Spleen (tissue), 11 donors: ENCODE measurements around the gene BLOC1S1. TPM values are rescaled to one million over a fixed set of nuclear protein-coding genes. Genes with fewer than 3 reads are reported as not detected.

Experiments
- DNase-seq: peaks from one replicate; pipeline ENCODE4 v3.0.0-alpha.2; 2020
- H3K27ac ChIP-seq, 8 donors: fragments of 200-600 bp; sonication (generic) in 7 of 8; 1 replicate in 4 of 8; 2 replicates in 4 of 8; pipeline versions ENCODE4 v1.5.0 to v1.8.0; 2016 to 2021; ENCODE audit warnings: inconsistent platforms in 4 of 8, mild to moderate bottlenecking in 4 of 8, moderate library complexity in 1 of 8
- H3K27me3 ChIP-seq, 7 donors: fragments of 200-600 bp; sonication (generic) in 6 of 7; replicated peaks in 1 of 7; 1 replicate in 4 of 7; 2 replicates in 3 of 7; pipeline versions ENCODE4 v1.5.0 to v1.8.0; 2016 to 2021; ENCODE audit warnings: inconsistent platforms in 3 of 7, mild to moderate bottlenecking in 1 of 7
- H3K36me3 ChIP-seq, 6 donors: fragments of 200-600 bp; sonication (generic) in 5 of 6; 1 replicate in 4 of 6; 2 replicates in 2 of 6; pipeline versions ENCODE4 v1.5.0 to v1.8.0; 2016 to 2021; ENCODE audit warnings: inconsistent platforms in 2 of 6
- H3K4me1 ChIP-seq, 6 donors: fragments of 200-600 bp; sonication (generic) in 5 of 6; 1 replicate in 3 of 6; 2 replicates in 3 of 6; pipeline versions ENCODE4 v1.5.0 to v1.8.0; 2016 to 2021; ENCODE audit warnings: inconsistent platforms in 3 of 6
- H3K4me3 ChIP-seq, 8 donors: fragments of 200-600 bp; sonication (generic) in 7 of 8; 1 replicate in 4 of 8; 2 replicates in 4 of 8; pipeline versions ENCODE4 v1.5.0 to v1.8.0; 2016 to 2021; ENCODE audit warnings: inconsistent platforms in 4 of 8, mild to moderate bottlenecking in 4 of 8, moderate library complexity in 2 of 8
- H3K9me3 ChIP-seq, 8 donors: fragments of 200-600 bp; sonication (generic) in 7 of 8; 1 replicate in 4 of 8; 2 replicates in 4 of 8; pipeline versions ENCODE4 v1.5.0 to v1.8.0; 2016 to 2021; ENCODE audit warnings: inconsistent platforms in 4 of 8
- CTCF ChIP-seq, 11 experiments: fragments of 200-600 bp in 7 of 11; fragments of 450-650 bp in 4 of 11; sonication (generic) in 4 of 11; IDR thresholded peaks in 8 of 11; conservative IDR thresholded peaks in 3 of 11; 1 replicate in 7 of 11; 2 replicates in 4 of 11; pipeline versions ENCODE4 v1.4.0 to v1.8.0; 2016 to 2021; ENCODE audit warnings: antibody characterized with exemption in 11 of 11, inconsistent platforms in 4 of 11, mild to moderate bottlenecking in 1 of 11
- POLR2A ChIP-seq, 3 donors: fragments of 450-650 bp; IDR thresholded peaks; one replicate each; pipeline ENCODE4 v1.5.1; 2017; ENCODE audit warnings: antibody characterized with exemption in 3 of 3, mild to moderate bottlenecking in 1 of 3
- POLR2AphosphoS5 ChIP-seq, 3 donors: sonication (generic); formaldehyde crosslinking; IDR thresholded peaks; one replicate each; pipeline ENCODE4 v1.5.1; 2017; ENCODE audit warnings: antibody characterized with exemption in 3 of 3
- WGBS, 5 donors: extraction: QIAGEN DNeasy Blood & Tissue Kit in 3 of 5; methylation state at CpG; one replicate each; pipeline versions ENCODE4 v1.1.5 to v1.1.7; 2013 to 2018; 5-methylcytosine and 5-hydroxymethylcytosine counted together
- intact Hi-C: fragments of 100-400 bp; cut with DNase I; formaldehyde crosslinking; loops from one replicate; pipeline ENCODE4 v1.15.0; 2023; ENCODE audit warnings: low total_unique reads
- polyA plus RNA-seq, 3 donors: library from polyadenylated mRNA; stranded (reverse); fragments of 200-250 nt; gene quantifications; one replicate each; pipeline ENCODE4 v1.2.1, GENCODE V29; 2013
- total RNA-seq, 7 donors: library from RNA; depleted of rRNA in 3 of 7; stranded (reverse); fragments of >200 nt in 3 of 7; fragmentation: NEBNext Ultra II Directional in 4 of 7; extraction: Animal tissue kit (Norgen Biotek cat#: 25700) in 4 of 7; gene quantifications; one replicate each; pipeline versions ENCODE4 v1.1.0 to v1.2.1, GENCODE V29; 2016 to 2021
- donor health status: healthy with polysubstance abuse.
- donor health status: DM: no; HTN: no; CAD: no; lungs with moderate emphysema.
- donor health status: DM: no; HTN: no; CAD: no.
- donor health status: Bipolar disorder and iron deficiency.
- donor health status: healthy.
- donor health status: DM: no; HTN: no; CAD: no.
- donor health status: DM: yes; HTN: yes; CAD: no.

The BLOC1S1 gene
- total and polyA plus RNA-seq, 10 donors: 113 to 304 (median 212) TPM

- WGBS, 5 donors: 0 to 3% (median 1%) methylated on average over 17 to 49 of the region's 53 CpGs
- H3K4me3 ChIP-seq: peak within 1 kb of the TSS; percentile 56 to 97 (median 72)
- H3K4me1 ChIP-seq: peaks cover 14 to 58% (median 43%) of the 10 kb centered on the region in 6 donors
- intact Hi-C loops: loop anchor here (5.0 kb wide), 2 partner anchors 199 to 299 kb away; partner anchors contain the start of gene RPS26
- peak within 1 kb of the TSS in 6 of 8 donors; percentile 26 to 87 (median 72) for H3K27ac ChIP-seq
- no peaks in the 10 kb centered on the region for H3K36me3 ChIP-seq
- peak; percentile 92 for DNase-seq
- H3K9me3 ChIP-seq: no peaks in the 10 kb centered on the region
- H3K27me3 ChIP-seq: peaks cover 0 to 27% (median 2%) of the 10 kb centered on the region in 7 donors
- TF ChIP-seq POLR2AphosphoS5 (IDR thresholded peaks at IDR 0.05): peak; percentile 54 to 87 (median 76)
- no peak for TF ChIP-seq CTCF (IDR thresholded peaks at IDR 0.05 in 8 of 11, conservative IDR thresholded peaks at IDR 0.05 in 3 of 11)
- TF ChIP-seq POLR2A (IDR thresholded peaks at IDR 0.05): peak in 1 of 3 donors; percentile 50
Observed at GRCh38 chr12:55742719-55743405, 27.0 kb downstream of the BLOC1S1 start, which contains the start of gene GDF11. TSS of gene GDF11 (plus strand) at chr12:55743122. CDS start at chr12:55743317, 195 bp downstream.

DNA sequence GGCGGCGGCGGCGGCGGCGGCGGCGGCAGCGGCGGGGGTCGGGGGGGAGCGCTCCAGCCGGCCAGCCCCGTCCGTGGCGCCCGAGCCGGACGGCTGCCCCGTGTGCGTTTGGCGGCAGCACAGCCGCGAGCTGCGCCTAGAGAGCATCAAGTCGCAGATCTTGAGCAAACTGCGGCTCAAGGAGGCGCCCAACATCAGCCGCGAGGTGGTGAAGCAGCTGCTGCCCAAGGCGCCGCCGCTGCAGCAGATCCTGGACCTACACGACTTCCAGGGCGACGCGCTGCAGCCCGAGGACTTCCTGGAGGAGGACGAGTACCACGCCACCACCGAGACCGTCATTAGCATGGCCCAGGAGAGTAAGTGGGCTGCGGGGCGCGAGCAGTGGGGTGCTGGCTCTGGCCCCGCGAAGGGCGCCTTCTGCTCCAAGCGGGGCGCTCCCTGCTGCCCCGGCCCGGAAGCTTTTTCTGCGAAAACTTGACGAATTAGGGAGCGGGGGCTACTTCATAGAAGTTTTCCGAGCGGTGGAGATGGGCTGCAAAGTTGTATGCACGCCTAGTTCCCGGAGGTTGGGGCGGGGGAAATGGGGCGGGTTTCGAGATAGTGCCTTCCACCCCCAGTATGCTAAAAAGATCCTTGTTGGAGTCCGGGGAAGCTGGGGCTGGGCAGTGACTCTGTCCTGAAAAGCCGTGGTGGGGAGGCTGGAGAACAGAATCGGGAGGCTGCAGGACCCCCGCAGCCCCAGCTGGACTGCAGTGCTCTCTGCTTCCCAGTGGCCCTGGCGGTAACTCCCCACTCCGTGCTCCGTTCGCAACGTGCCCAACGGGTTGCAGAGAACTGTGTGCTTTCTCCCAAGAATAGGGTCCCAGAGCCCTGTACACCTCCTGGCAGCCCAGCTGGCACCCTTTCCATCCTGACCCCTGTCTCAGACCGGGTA lies 27.8 kb downstream of the BLOC1S1 start:
- Histone ChIP-seq H3K27me3 (peaks cover 0 to 27% (median 2%) of the 10 kb centered on the region in 7 donors), H3K4me1 (peaks cover 9 to 50% (median 36%) of the 10 kb centered on the region in 6 donors), H3K36me3 (peaks cover 0 to 5% (median under 1%) of the 10 kb centered on the region in 6 donors), H3K9me3 (no peaks in the 10 kb centered on the region), H3K4me3 (peak overlapping the region; percentile 56 to 97 (median 72)), H3K27ac (peak overlapping the region in 6 of 8 donors; percentile 26 to 87 (median 72))
- WGBS, 5 donors: 0 to 1% (median 1%) methylated on average over 23 to 73 of the region's 73 CpGs
- intact Hi-C loops: loop anchor here (5.0 kb wide), 2 partner anchors 199 to 299 kb away; partner anchors contain the start of gene RPS26
- no peak for TF ChIP-seq CTCF (IDR thresholded peaks at IDR 0.05 in 8 of 11, conservative IDR thresholded peaks at IDR 0.05 in 3 of 11)
- peak; percentile 16 to 74 (median 52) for TF ChIP-seq POLR2AphosphoS5 (IDR thresholded peaks at IDR 0.05)
- TF ChIP-seq POLR2A (IDR thresholded peaks at IDR 0.05): no peak
- peak; percentile 90 for DNase-seq

GRCh38 chr12:55744340-55745030 lies 28.6 kb downstream of the BLOC1S1 start:
- Histone ChIP-seq H3K27me3 (peaks cover 0 to 27% (median 2%) of the 10 kb centered on the region in 7 donors), H3K4me3 (peak overlapping the region; percentile 56 to 97 (median 72)), H3K36me3 (peaks cover 0 to 13% (median 4%) of the 10 kb centered on the region in 6 donors), H3K4me1 (peaks cover 9 to 45% (median 34%) of the 10 kb centered on the region in 6 donors), H3K9me3 (no peaks in the 10 kb centered on the region), H3K27ac (peak overlapping the region in 5 of 8 donors; percentile 72 to 87 (median 73))
- 11 to 21% (median 17%) methylated on average over 11 of the region's 11 CpGs for WGBS, 5 donors
- no peak for DNase-seq
- TF ChIP-seq POLR2A (IDR thresholded peaks at IDR 0.05) (no peak), POLR2AphosphoS5 (IDR thresholded peaks at IDR 0.05) (no peak), CTCF (IDR thresholded peaks at IDR 0.05 in 8 of 11, conservative IDR thresholded peaks at IDR 0.05 in 3 of 11) (no peak)
- intact Hi-C loops: loop anchor here (5.0 kb wide), 2 partner anchors 198 to 298 kb away; partner anchors contain the start of gene RPS26
